Spleen (tissue), 7 donors: ENCODE measurements around the gene S100A3.

Experiments used
- POLR2A ChIP-seq, 3 donors: fragments of 450-650 bp; IDR thresholded peaks; one replicate each; pipeline ENCODE4 v1.5.1; 2017; ENCODE audit warnings: antibody characterized with exemption in 3 of 3, mild to moderate bottlenecking in 1 of 3
- TF ChIP-seq, protein P1 (sequence below), 11 experiments: fragments of 200-600 bp in 7 of 11; fragments of 450-650 bp in 4 of 11; sonication (generic) in 4 of 11; IDR thresholded peaks in 8 of 11; conservative IDR thresholded peaks in 3 of 11; 1 replicate in 7 of 11; 2 replicates in 4 of 11; pipeline versions ENCODE4 v1.4.0 to v1.8.0; 2016 to 2021; ENCODE audit warnings: antibody characterized with exemption in 11 of 11, inconsistent platforms in 4 of 11, mild to moderate bottlenecking in 1 of 11
- donor health status: DM: no; HTN: no; CAD: no; lungs with moderate emphysema.
- donor health status: DM: no; HTN: no; CAD: no.
- donor health status: DM: no; HTN: no; CAD: no.

DNA sequence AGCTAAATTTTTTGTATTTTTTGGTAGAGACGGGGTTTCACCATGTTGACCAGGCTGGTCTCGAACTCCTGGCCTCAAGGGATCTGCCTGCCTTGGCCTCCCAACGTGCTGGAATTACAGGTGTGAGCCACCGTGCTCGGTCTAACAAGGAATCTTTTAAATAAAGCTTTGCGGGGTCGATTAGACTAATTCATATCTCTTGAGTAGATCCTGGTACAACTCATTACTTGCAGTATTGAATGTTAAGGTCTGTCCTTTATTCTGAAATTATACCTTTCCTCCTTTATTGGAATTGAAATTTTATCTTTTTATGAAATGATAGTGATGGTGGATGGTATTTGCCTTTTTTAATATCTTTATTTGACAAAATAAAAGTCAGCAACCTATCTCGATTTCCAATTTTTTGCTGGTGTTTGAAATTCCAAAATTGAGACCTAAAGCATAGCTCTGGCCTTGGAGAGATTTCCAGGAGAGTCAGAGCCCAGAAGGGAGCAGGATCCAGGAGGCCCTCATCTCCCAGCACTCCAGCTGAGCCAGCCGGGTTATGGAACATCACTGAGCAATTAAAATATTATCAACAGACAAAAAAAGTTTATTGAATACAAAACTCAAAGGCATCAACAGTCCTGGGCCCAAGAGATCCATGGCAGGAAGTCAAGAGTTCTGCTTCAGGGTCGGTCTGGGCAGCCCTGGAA lies 11.9 kb upstream of the S100A3 start:
- TF ChIP-seq POLR2A (IDR thresholded peaks at IDR 0.05): no peak
- TF ChIP-seq, protein P1, sequence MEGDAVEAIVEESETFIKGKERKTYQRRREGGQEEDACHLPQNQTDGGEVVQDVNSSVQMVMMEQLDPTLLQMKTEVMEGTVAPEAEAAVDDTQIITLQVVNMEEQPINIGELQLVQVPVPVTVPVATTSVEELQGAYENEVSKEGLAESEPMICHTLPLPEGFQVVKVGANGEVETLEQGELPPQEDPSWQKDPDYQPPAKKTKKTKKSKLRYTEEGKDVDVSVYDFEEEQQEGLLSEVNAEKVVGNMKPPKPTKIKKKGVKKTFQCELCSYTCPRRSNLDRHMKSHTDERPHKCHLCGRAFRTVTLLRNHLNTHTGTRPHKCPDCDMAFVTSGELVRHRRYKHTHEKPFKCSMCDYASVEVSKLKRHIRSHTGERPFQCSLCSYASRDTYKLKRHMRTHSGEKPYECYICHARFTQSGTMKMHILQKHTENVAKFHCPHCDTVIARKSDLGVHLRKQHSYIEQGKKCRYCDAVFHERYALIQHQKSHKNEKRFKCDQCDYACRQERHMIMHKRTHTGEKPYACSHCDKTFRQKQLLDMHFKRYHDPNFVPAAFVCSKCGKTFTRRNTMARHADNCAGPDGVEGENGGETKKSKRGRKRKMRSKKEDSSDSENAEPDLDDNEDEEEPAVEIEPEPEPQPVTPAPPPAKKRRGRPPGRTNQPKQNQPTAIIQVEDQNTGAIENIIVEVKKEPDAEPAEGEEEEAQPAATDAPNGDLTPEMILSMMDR (IDR thresholded peaks at IDR 0.05 in 8 of 11, conservative IDR thresholded peaks at IDR 0.05 in 3 of 11): no peak
